Measurements from ENCODE around the gene PEX26. TPM values are rescaled to one million over a fixed set of nuclear protein-coding genes. Genes with fewer than 3 reads are reported as not detected.
A peak's percentile ranks its signal among the peaks of the same experiment; 100 is the strongest.

The PEX26 gene
- total and polyA plus RNA-seq, 2 of the 13 experiments (the other 11 are each of a cell fraction or from before 2014, with no cell fraction given): 10.6 to 25.1 TPM

GRCh38 chr22:18148293-18148965 is 70.6 kb downstream of the PEX26 start (continued):
- TF ChIP-seq ZBTB7B (CRISPR knock-in tag; IDR thresholded peaks at IDR 0.05) (peak; percentile 100), KLF6 (CRISPR knock-in tag; IDR thresholded peaks at IDR 0.05) (peak; percentile 23; the same call in 1 of the 2 replicates), ARID3A (IDR thresholded peaks at IDR 0.05; ENCODE audit: low read depth, low read length) (peak; percentile 70), HMGA1 (CRISPR knock-in tag; conservative IDR thresholded peaks at IDR 0.05) (no peak), CREB3 (CRISPR knock-in tag; IDR thresholded peaks at IDR 0.05) (no peak), ETS1 (CRISPR knock-in tag; IDR thresholded peaks at IDR 0.05) (no peak), MBD4 (IDR thresholded peaks at IDR 0.05; ENCODE audit: borderline replicate concordance, low read length) (no peak), ZNF776 (CRISPR knock-in tag; IDR thresholded peaks at IDR 0.05) (no peak), ZNF512B (CRISPR knock-in tag; IDR thresholded peaks at IDR 0.05; ENCODE audit: borderline replicate concordance) (no peak), THAP8 (CRISPR knock-in tag; IDR thresholded peaks at IDR 0.05; ENCODE audit: borderline replicate concordance) (no peak), ZNF704 (CRISPR knock-in tag; IDR thresholded peaks at IDR 0.05; ENCODE audit: borderline replicate concordance) (no peak), ZNF614 (CRISPR knock-in tag; IDR thresholded peaks at IDR 0.05; ENCODE audit: borderline replicate concordance) (peak; percentile 92), ZNF136 (CRISPR knock-in tag; IDR thresholded peaks at IDR 0.05; ENCODE audit: low read depth) (0 out of 2 replicates have a peak, but pooled peaks have one; percentile 23), ZNF3 (CRISPR knock-in tag; IDR thresholded peaks at IDR 0.05) (no peak), ELF3 (CRISPR knock-in tag; IDR thresholded peaks at IDR 0.05) (peak; percentile 86), TP53 (CRISPR knock-in tag; conservative IDR thresholded peaks at IDR 0.05) (no peak), NFE2L2 (IDR thresholded peaks at IDR 0.05; ENCODE audit: low read length) (no peak), BRF2 (CRISPR knock-in tag; IDR thresholded peaks at IDR 0.05) (0 out of 2 replicates have a peak, but pooled peaks have one; percentile 56), ZNF775 (CRISPR knock-in tag; IDR thresholded peaks at IDR 0.05; ENCODE audit: borderline replicate concordance) (0 out of 2 replicates have a peak, but pooled peaks have one; percentile 39), ZNF724P (CRISPR knock-in tag; IDR thresholded peaks at IDR 0.05; ENCODE audit: borderline replicate concordance) (no peak)
